Suppressor macrophage (primary cell): ENCODE data around the gene GRM4.
"Not testable (repeated sequence)": the region's sequence is repeated elsewhere in the genome, so short reads cannot be mapped to it uniquely, and the experiment has no call there.

Experiments
- DNase-seq, 4 experiments: peaks; one replicate each; pipeline ENCODE4 v3.0.0-alpha.2; 2020 to 2022

The GRM4 gene

DNA sequence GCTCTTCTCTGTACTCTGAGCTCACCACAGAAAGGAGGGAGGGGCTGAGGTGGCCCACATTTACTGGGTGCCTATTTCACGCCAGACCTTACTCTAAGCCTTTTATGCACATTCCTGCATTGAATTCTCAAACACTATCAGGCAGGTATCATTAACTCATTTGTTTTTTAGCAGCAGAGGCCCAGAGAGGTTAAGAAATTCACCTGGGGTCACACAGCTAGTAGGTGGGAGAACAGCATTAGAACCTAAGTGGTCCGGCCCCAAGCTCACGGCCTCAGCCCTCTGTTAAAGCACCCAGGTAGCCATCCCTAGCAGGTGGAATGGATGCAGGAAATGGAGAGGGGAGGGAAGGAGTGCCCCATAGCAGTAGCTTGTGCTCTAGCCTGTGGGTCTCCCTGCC lies 84.5 kb downstream of the GRM4 start:
- DNase-seq, result no peak

DNA sequence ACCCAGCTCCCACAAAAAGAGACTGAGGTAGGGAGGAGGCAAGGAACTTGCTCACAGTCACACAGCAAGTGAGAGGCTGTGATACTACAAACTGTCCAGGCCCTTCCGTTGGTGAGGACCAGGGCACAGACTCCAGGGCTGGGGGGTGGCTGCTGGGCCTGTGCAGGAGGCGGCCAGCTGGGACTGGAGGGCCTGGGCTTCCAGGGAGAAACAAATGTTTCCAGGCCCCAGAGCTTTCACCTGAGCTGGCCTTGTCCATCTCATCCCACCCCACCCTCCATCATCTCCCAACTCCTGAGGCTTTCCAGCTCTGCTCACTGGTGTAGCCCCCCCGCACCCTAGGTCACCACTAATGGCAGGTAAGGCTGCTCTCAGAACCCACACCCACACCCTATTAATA lies 86.0 kb downstream of the GRM4 start:
- no peak for DNase-seq

DNA sequence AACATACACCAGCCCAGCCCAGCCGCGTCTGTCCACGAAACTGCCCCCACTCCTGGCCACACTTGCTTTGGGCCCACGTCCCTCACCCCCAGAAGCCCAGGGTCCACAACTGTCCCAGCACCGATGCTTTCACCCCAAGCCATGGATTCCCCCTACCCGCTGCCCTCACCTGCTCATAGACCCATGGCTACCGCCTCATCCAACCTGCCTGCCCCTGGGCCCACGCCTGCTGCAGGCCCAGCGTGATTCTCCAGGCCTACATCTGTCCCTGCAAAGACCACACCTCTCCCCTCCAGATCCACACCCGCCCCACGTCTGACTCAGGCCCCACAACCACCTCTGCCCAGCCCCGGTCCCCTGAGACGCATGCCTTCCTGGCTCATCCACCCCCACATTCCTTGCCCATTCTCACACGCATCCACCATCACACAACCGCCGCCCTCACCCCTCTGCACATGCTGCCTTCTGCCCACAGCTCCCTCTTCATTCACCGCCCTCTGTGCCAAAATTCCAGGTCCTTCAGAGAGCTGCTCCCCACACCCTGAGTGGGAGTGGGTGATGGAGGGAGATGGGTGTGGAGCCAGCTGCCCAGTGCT lies 86.7 kb downstream of the GRM4 start:
- DNase-seq, result no peak

DNA sequence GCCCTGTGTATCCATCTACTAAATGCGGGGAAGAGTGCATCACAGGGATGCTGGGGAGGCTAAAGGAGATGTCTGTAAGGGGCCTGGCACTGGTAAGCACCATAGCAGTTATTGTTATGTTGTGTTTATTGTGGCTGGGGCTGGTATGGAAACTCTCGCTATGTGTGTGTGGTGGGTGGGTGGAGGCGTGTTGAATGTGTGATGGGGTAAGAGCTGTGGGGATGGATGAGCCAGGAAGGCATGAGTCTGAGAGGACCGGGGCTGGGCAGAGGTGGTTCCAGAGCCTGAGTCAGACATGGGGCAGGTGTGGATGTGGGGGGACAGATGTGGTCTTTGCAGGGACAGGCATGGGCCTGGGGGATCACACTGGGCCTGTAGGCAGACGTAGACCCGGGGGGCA lies 88.1 kb downstream of the GRM4 start:
- no peak for DNase-seq

DNA sequence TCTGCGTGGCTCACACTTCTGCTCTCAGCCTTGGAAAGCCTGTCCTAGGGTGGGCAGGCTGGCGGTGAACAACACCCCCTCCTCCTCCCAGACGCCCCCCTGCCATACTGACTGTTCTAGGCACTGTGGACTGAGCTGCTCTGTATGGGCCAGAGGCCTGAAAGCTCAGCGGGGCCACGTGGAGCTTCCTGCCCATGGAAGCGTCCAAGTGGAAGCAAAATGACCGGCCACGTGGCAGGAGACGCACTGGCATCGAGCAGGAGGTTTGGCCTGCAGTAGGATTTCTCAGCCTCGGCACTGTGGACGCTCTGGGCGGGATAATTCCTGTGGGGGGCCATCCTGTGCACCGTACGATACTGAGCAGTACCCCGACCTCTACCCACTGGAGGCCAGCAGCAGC lies 88.7 kb downstream of the GRM4 start:
- no peak for DNase-seq

DNA sequence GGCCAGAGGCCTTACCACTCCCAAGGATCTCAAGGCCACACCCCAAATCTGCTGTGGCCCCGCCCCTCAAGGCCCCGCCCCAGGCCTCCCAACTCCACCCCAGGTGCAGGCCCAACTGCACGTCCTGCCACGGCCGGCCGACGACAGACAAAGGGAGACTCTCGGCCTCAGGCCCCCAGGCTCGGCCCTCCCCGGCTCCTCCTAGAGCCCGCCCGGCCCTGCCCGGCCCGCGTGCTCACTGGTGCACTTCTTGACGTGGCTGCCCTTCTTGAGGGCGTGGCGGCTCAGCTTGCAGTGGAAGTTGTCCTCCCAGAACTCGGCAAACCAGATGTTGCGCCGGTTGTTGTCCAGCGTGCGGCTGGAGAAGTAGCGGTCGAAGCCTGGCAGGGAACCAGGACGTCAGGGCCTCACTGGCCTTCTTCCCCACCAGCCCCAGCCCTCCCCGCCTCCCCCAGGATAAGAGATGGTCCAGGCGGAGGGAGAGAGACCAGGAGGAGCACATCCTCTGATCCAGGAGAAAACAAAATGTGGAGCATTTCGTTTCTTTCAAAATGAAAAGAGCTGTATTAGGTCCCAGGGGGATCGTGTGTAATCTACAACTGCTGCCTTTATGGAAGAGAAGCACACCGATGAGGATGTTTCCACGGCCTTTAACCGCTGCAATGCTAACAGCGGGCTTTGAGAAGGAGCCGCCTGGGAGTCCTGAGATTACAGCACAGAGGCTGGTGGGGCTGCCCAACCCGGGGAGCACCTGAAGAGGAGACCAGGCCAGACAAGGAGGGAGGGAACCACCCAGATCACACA lies 89.4 kb downstream of the GRM4 start:
- DNase-seq, result peak in 2 of 4 experiments; percentile 4 to 20

DNA sequence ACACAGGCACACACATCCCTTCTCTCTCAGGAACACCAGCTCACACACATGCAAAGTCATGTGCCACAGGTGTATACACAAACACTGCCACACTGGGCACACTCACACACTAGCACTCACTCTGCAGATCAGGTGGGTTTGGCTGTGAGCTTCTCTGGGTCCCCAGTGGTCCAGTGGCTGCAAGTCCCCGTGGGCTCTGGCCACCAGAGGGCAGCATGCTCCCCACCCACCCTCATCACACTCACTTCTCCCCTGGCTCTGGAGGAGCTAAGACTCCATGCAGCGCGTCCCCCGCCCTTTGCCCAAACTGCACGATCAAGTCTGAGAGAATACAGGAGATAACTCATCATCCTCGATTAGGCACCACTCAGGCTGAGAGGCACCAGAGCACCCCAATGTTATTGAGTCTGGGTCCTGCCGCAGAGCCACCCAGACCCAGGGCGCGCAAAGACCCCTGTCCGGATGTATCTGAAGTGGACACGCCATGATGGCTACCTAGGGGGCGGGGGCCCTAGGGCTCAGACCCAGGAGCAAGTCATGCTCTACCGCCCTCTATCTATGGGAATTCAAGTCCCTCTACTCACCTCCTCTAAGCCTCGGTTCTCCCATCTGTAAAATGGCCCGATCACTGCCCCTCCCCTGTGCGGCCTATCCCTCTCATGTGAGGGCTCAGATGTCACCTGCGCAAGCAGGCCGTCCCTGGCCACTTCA lies 90.5 kb downstream of the GRM4 start:
- DNase-seq, result peak; percentile 68 to 83 (median 74)

DNA sequence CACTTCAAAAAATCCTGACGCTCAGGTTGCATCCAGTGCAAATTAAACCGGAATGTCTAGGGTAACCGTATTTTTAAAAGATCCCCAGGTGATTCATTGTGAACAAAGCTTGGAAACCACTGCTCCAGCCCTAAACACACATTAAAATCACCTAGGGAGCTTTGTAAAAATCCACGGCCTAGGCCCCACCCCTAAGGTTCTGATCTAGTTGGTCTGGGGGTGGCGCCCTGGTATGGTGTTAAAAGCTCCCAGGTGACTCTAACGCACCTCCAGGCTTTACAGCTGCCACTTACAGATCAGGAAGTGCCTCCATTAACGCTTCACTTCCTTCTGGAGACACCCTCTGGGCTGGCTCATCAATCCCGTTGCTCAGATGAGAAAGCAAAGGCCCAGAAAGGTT lies 92.2 kb downstream of the GRM4 start:
- DNase-seq, result no peak

DNA sequence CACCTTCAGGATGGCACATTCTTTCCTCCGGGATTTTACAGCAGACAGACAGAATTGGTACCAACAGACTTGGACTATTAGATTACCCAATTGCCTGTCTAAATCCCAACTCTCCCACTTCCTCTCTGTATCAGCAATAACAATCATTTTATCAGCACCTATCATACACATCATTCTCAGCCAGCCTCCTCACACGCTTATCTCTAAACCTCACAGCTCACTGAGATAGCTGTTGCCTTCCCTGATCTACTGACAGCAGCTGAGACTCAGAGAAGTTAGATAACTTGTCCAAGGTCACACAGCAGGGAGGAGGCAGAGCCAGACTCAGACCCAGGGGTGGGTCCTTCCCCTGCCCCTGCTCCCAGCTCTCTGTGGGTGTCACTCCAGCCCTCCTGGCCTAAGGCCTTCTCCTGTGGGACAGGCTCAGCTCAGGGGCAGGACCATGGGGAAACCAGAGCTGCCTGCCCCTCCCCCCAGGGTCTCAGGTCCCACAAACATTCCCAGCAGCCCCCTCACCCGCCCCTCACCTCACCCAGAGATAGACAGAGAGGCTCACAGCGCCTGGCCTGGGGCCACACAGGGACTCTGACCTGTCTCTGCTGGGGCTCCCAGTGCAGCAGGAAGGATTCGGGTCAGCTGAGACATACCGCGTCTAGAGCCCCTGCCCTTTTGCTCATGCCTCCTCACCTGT lies 92.8 kb downstream of the GRM4 start:
- no peak for DNase-seq

DNA sequence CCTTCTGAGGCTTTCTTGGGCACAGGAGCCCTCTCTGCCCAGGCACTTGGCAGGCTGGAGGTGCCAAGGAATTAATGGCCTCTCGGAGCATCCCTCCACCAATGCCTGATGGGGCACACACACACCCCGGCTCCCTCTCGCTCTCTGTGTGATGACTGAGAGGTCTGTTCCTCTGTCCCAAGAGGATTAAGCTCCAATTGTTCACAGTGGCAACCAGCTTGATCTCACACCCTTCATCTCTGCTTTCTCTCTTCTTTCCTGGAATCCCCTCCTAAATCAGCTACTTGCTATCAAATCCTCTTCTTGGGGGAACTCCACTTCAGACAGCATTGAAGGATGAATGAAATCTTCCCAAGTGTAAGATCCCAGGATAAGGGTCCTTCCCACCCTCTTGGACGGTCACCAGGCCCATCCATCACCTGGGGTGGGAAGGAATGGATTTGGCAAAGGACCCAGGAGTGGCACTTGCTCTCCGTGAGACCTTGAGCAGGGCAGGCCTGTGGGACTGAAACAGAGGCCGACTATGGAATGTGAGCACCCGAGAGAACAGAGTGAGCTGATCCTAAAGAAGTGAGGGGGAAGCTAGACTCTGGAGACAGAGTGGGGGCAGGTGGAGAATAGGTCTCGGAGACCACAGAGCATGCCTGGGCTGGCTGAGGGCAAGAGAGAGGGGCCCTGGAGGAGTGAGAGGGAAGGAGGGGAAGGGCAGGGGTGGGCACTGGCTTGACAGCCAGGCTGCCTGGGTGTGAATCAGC lies 93.6 kb downstream of the GRM4 start:
- DNase-seq, result no peak

DNA sequence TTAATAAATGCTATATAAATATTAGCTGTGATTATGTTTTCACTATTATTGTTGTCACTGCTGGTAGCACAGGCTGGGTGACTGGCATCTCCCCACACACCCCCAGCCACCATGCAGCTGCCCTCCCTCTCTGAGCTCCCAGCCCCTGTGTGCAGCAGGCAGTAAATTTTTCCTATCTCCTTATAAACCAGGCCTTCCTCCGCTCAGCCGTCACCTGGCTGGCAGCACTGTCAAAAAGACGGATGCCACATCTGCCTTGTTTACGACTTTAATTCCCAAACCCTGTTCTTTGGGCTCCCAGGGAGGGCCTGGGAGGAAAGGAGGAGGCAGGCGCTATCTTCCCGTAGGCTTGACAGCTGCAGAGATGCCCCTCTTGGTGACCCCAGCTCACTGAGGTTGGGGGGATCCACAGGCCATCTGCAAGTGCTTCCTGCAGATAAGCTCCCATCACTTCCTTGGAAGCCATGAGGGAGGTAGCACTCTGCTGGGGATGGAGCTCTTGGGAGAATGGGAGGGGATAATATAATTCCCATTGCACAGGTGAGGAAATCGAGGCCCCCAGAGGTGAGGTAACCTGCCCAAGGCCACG lies 94.5 kb downstream of the GRM4 start:
- no peak for DNase-seq

DNA sequence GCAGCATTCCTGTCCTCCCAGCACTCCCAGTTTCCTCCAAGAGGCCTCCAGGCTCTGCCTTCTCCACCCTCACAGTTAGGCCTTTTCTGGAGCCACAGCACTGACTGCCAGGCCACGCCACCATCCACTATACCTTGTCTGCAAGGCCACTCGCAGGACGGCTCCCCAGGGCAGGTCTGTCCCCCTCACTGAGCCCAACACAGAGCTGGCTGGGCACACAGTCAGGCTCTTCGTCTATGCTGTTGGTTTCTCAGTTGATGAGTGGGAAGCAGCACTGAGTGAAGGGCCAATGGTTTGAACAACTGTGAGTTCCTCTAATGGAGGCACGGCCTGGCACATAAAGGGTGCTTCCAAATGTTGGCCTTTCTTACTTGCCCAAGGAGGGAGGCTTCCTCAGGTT lies 95.2 kb downstream of the GRM4 start:
- no peak for DNase-seq

DNA sequence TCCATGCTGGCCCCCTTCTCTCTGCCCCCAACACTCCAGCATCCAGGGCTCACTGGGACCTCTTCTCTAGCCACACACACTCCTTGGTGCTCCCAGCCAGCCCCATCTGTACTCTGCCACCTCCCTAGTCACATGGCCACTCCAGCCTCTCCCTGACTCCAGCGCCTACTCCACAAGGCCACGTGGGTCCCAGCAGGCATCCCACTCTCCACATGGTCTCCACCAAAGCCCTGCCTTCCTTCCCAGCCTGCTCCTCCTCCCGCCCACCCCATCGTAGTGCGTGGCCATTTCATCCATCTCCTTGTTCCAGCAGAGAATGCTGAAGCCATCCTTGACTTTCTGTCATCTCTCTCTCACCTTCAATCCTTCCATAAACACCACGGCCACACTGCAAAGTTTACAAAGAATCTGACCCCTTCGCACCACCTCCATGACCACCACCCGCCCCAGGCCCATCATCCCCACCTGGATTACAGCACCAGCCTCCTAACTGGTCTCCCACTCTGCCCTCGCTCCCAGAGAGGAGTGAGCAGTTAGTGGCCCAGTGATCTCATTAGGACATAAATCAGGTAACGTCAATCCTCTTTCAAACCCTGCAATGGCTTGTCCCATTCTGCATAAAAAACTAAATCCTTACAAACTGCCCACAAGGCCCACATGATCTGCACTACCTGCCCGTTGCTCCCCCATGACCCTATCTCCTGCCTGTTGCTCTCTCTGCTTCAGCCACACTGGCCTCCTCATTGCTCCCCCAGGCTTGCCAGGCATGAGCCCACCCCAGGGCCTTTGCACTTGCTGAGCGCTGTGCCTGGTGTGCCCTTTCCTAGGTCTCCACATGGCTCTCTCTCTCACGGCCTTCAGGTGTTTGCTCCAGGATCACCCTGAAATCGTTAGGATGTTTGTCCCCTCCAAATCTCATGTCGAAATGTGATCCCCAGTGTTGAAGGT lies 96.2 kb downstream of the GRM4 start:
- DNase-seq, result no peak

DNA sequence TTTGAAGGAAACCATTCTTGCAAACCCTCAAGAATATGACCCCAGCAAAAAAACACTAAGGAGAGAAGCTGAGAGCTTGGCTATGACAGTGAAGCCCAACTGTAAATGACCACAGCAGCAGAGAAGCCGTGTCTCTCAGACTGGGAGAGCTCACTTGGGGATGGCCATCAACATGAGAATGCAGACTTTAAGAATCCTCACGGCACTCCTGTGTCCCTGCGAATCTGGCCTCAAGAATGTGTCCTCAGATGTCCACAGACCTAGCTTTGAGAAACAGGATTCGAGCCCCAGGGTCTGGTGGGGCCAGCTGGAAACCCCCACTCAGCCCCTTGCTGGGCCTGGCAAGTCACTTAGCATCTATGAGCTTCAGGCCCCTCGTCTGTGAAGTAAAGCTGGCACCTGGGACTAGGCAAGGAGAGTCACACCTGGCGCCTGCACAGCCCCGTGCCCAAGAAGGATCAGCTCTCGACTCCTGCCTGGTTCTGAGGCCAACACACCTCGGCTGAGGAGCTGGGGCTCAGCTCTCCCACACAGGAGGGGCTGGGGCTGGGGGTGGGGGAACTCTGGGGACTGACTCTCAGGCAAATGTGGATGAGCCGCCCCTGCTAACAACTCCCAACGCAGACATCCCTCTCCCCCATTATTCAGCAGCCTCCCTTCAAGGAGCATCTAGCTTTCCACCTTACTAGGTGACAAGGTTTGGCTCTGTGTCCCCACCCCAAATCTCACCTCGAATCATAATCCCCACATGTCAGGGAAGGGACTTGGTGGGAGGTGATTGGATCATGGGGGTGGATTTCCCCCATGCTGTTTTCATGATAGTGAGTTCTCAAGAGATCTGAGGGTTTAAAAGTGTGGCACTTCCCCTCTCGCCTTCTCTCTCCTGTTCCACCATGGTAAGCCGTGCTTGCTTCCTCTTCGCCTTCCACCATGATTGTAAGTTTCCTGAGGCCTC lies 97.7 kb downstream of the GRM4 start:
- no peak for DNase-seq

DNA sequence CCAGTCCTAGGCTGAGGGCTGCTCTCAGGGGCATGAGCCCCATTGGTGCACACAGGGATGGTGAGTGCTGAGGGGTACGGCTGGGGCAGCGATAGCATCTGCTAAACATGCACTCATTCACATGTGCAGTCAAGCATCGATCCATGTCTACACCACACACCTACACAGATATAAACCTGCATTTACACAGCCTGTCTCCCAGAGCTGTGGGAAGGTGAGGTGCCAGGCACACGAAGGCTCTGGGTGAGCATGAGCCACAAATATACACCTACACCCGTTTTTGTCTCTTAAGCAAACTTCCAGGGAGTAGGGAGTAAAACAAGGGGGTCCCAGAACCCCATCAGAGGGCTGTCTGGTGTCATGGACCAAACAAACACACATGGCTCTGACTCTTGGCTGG lies 99.3 kb downstream of the GRM4 start:
- no peak for DNase-seq

DNA sequence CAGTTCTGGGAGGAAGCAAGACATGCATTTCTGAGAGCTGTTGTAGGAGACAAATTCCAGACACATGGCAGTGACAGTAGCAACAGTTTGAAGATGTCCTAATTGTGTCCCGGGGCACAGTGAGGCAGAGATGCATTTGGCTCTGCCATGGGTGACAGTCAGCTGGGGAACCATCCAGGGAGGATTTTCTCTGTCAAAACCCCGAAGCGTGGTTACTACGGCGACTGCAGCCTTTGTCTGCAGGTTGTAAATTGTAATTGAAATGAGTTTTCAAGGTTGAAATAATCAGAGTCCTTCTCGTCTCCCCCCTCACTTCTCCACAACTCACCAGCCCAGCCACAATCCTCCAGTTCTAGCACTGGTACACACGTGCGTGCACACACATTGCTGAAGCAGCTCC lies 100.1 kb downstream of the GRM4 start:
- DNase-seq, result no peak

DNA sequence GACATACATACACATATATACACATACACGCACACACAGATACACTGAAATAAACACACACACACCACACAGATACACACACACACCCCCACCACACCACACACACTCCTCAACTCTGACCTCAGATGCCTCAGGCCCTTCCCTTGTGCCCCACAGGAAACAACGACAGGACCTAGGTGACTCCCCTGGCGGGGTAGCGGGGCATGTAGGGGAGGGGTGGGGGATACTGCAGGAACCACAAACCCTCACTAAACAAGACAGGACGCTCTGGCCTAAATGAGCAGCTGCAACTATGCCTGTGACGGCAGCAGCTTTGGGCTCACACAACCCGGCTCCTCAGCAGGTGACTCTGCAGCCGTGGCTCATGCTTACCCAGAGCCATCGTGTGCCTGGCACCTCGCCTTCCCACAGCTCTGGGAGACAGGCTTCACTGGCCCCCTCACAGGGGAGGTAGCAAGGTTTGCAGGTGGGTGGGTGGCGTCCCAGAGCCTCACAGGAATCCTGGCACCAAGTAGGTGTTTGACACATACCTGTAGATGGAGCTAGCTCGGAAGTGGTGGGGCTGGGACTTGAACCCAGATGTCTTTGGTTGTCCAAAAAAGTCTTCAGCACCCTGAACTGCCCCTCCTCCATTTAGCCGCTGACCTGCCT lies 100.8 kb downstream of the GRM4 start:
- DNase-seq, result no peak

DNA sequence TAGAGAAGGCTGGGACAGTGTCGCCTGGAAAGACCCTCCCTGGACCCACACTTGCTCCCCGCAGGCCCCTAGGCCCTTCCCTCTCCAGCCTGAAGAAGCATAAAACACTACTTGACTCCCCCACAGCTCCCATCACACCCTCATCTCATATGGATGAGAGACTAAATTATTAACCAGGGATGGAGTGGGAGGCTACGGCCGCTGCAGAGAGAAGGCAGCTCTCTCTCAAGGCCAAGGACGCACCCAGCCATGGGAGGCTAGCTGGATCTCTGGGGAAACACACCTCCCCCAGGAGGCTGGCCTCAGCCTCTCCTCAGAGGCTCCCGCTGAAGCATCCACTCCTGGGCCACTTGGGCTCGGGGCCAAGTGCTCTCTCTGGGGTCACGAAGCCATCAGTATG lies 102.5 kb downstream of the GRM4 start:
- DNase-seq, result no peak

DNA sequence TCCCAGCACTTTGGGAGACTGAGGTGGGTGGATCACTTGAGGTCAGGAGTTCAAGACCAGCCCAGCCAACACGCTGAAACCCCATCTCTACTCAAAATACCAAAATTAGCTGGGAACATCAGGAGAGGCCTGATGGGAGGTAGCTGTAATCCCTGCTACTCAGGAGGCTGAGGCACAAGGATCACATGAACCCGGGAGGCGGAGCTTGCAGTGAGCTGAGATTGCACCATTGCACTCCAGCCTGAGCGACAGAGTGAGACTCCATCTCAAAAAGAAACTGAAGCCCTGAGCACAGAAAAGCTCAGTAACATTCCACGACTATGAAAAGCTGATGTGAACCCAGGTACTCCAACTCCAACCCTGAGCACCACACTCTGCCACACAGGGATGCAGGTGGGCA lies 103.9 kb downstream of the GRM4 start:
- DNase-seq, result not testable (repeated sequence)
